SH-SY5Y (cell line): ENCODE results near the gene GDF9.

Experiments used
- GATA2 ChIP-seq: IDR thresholded peaks from 2 replicates; pipeline ENCODE4 v1.6.1; 2011; ENCODE audit warnings: mild to moderate bottlenecking, low read depth, low read length
- GATA3 ChIP-seq: IDR thresholded peaks from 2 replicates; pipeline ENCODE4 v1.6.1; 2011; ENCODE audit warnings: low read depth, mild to moderate bottlenecking, low read length, moderate library complexity

- TF ChIP-seq GATA2 (no peak), GATA3 (no peak)
These were observed 20.0 kb upstream of the GDF9 start for GRCh38 chr5:132886064-132886823.
